GM13976 (cell line): Measurements from ENCODE around the gene PSAT1.

Source experiments
- DNase-seq: peaks from one replicate; pipeline ENCODE4 v3.0.0; 2012; ENCODE audit warnings: low spot score
- in situ Hi-C: fragments of 300-500 bp; cut with MboI; formaldehyde crosslinking; loops from one replicate; pipeline ENCODE4 v1.12.0; 2022; ENCODE audit warnings: low sequenced_read_pairs, mixed read lengths, inconsistent platforms; ENCODE audit not compliant: unreplicated experiment
- TF ChIP-seq, protein P1 (sequence below): IDR thresholded peaks from 2 replicates; pipeline ENCODE4 v1.5.1; 2012; ENCODE audit warnings: borderline replicate concordance, mild to moderate bottlenecking; ENCODE audit not compliant: insufficient read depth; ENCODE audit errors: extremely low read depth, missing control alignments, control extremely low read depth

PSAT1 gene

DNA sequence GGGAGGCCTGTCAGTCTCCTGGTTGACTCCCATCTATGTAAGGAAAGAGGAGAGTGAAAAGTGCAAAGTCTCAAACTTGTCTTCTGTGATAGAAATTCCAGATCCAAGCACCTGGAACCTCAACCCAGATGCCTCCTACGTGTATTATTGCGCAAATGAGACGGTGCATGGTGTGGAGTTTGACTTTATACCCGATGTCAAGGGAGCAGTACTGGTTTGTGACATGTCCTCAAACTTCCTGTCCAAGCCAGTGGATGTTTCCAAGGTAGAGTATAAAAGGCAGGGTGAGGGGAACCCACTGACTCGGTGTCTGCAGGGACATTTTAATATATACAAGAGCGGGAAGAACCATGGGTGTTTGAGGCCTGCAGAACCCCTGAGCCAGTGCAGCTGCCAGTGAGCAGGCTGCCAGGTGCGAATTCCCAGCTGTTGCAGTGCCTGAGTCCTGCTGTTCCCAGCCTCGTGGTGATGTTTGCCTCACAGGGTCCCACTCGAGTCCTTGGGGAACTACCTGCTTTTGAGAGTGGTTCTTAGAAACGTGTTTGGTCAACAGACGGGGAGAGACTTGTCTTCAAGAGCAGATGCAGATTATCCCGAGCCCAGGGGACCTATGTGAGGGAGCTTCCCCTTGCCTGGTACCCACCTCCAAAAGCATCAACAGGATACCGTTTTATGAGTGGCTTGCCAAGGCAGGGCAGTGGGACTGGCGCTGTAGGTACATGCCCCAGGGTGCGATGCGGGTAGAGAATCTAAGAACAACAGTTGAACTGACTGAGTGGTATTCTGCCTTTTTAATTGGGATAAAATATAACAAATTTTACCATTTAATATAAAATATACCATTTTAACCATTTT, 9.5 kb downstream of the PSAT1 start:
- TF ChIP-seq, protein P1, sequence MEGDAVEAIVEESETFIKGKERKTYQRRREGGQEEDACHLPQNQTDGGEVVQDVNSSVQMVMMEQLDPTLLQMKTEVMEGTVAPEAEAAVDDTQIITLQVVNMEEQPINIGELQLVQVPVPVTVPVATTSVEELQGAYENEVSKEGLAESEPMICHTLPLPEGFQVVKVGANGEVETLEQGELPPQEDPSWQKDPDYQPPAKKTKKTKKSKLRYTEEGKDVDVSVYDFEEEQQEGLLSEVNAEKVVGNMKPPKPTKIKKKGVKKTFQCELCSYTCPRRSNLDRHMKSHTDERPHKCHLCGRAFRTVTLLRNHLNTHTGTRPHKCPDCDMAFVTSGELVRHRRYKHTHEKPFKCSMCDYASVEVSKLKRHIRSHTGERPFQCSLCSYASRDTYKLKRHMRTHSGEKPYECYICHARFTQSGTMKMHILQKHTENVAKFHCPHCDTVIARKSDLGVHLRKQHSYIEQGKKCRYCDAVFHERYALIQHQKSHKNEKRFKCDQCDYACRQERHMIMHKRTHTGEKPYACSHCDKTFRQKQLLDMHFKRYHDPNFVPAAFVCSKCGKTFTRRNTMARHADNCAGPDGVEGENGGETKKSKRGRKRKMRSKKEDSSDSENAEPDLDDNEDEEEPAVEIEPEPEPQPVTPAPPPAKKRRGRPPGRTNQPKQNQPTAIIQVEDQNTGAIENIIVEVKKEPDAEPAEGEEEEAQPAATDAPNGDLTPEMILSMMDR = no peak
- in situ Hi-C loops = no loop called here
- no peak for DNase-seq

DNA sequence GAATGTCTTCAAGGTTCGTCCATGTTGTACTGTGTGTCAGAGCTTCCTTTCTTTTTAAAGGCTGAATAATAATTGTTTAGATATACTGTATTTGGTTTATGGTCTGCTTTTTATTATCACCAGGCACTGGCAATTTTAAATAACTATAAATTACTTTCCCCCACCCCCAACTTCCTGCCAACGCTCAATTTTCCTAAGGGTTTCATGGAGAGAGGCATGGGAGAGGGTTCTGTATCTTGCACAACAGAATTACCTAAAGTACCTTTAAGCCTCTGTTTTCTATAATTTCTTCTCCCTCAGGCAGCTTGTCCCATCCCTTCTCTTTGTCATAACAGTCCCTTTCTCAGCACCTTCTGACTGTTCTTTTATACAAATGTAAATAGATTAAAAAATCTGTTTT, 10.4 kb downstream of the PSAT1 start:
- DNase-seq = no peak
- in situ Hi-C loops = no loop called here
- TF ChIP-seq, protein P1 = no peak

DNA sequence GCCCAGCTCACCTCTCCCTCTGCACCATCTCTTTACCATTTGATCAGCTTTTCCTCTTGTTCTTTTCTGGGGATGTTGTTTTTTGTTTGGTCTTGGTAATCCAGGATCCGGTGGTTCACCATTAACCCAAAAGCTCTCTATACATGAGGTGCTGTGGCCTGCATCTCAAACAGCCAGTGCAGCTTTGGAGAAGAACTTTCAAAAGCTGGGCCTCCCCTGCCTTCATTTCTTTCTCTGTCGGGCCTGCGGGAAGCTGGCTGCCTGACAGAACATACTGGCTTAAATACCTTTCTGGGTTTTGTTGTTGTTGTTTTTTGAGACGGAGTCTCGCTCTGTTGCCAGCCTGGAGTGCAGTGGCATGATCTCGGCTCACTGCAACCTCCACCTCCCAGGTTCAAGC, 12.1 kb downstream of the PSAT1 start:
- TF ChIP-seq, protein P1 = no peak
- in situ Hi-C loops = no loop called here
- DNase-seq = no peak

DNA sequence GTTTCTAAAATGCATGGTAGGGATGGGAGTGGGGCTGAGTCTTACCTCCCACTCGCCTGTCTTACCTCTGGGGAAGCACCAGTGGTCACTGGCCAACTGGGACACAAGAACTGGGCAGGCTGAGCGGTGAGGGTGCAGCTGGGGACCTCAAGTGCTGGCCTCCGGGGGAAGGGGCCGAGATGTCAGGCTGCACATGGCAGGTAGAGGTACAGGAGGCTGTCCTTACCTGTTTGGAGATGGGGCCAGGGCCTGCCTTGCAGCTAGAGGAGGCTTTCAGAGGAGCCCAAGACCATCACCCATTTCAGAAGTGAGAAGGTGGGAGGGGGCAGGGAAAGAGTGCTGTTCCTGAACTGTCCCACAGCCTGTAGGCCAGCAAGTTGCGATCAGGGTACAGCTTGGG, 14.2 kb downstream of the PSAT1 start:
- DNase-seq = no peak
- TF ChIP-seq, protein P1 = no peak
- in situ Hi-C loops = no loop called here

DNA sequence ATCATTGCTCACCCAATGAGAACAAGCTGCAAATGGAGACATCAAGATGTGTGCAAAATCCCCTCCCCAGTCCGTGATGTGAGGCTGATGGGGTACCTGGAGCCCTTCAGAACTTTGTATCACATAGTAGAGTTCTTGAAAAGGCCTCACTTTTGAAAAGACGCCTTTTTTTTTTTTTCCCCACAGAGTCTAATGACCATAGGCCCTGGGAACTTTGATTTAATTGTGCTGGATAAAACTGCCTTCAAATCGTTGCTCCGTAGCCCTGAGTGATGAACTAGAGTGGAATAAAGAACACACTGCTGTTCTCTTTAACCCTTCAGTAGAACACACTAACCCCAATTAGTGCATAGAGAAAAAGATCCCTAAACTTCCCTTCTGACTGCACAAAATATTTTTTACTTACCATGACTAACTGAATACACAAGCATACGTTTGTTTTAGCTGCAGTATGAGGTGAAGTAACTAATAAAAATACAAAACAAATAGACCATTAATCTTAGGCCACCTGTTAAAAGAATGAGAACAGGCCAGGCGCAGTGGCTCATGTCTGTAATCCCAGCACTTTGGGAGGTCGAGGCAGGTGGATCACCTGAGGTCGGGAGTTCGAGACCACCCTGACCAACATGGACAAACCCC, 15.1 kb downstream of the PSAT1 start:
- no peak for DNase-seq
- in situ Hi-C loops = no loop called here
- TF ChIP-seq, protein P1 = no peak

DNA sequence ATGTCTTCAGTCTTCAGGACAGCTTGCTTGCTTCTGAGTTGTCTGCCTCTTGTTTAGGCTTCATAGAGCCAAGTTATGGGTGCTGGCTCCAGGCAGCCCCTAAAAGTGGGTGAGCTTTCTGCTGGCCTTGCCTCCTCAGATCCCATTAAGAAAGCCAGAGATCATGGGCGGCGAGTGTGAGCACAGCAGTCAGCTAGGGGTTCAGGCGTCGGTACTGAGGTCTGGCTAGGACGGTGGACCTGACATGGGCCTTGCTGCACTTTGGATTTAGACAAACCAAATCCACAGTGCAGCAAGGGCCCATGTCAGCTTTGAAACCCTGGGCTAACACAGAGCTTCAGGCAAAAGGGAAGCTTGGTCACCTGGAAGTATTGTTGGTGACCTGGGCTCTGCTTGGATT, 17.6 kb downstream of the PSAT1 start:
- TF ChIP-seq, protein P1 = no peak
- in situ Hi-C loops = no loop called here
- no peak for DNase-seq
